ENCODE results near the gene GCK.

GCK gene

GRCh38 chr7:44158096-44158872 lies 31.0 kb downstream of the GCK start:
- H3K4me3 ChIP-seq, result no peak overlapping the region
- no peaks in the 10 kb centered on the region for H3K27me3 ChIP-seq
- H3K4me2 ChIP-seq, result no peak overlapping the region
- H3K27ac ChIP-seq, result no peak overlapping the region
- no peaks in the 10 kb centered on the region for H3K36me3 ChIP-seq
- H3K4me1 ChIP-seq, result no peaks in the 10 kb centered on the region
- H3K9me3 ChIP-seq, result no peaks in the 10 kb centered on the region
- TF ChIP-seq Cebpa-rat (IDR thresholded peaks at IDR 0.05), result no peak
- no peak overlapping the region for H3K9ac ChIP-seq
- no peaks in the 10 kb centered on the region for H4K20me1 ChIP-seq

GRCh38 chr7:44157116-44158080 lies 31.8 kb downstream of the GCK start:
- Histone ChIP-seq H3K36me3 (no peaks in the 10 kb centered on the region), H4K20me1 (no peaks in the 10 kb centered on the region), H3K4me2 (no peak overlapping the region), H3K9ac (no peak overlapping the region), H3K27ac (no peak overlapping the region), H3K4me3 (no peak overlapping the region), H3K27me3 (no peaks in the 10 kb centered on the region), H3K9me3 (no peaks in the 10 kb centered on the region), H3K4me1 (no peaks in the 10 kb centered on the region)
- no peak for TF ChIP-seq Cebpa-rat (IDR thresholded peaks at IDR 0.05)

- Histone ChIP-seq H3K27me3 (no peaks in the 10 kb centered on the region), H3K27ac (no peak overlapping the region), H3K4me2 (no peak overlapping the region), H3K9ac (no peak overlapping the region), H3K9me3 (no peaks in the 10 kb centered on the region), H3K4me3 (no peak overlapping the region), H3K4me1 (no peaks in the 10 kb centered on the region), H3K36me3 (no peaks in the 10 kb centered on the region), H4K20me1 (no peaks in the 10 kb centered on the region)
- TF ChIP-seq Cebpa-rat (IDR thresholded peaks at IDR 0.05), result no peak
Measured at GRCh38 chr7:44156453-44157010, 32.7 kb downstream of the GCK start.

GRCh38 chr7:44155191-44156185 lies 33.8 kb downstream of the GCK start:
- H3K27me3 ChIP-seq, result no peaks in the 10 kb centered on the region
- no peaks in the 10 kb centered on the region for H3K4me1 ChIP-seq
- H4K20me1 ChIP-seq, result no peaks in the 10 kb centered on the region
- H3K4me2 ChIP-seq, result no peak overlapping the region
- H3K9ac ChIP-seq, result no peak overlapping the region
- no peaks in the 10 kb centered on the region for H3K36me3 ChIP-seq
- no peak overlapping the region for H3K4me3 ChIP-seq
- TF ChIP-seq Cebpa-rat (IDR thresholded peaks at IDR 0.05), result no peak
- no peak overlapping the region for H3K27ac ChIP-seq
- H3K9me3 ChIP-seq, result no peaks in the 10 kb centered on the region

GRCh38 chr7:44154703-44155102 lies 34.5 kb downstream of the GCK start:
- Histone ChIP-seq H3K4me3 (no peak overlapping the region), H3K27ac (no peak overlapping the region), H3K27me3 (no peaks in the 10 kb centered on the region), H3K4me2 (no peak overlapping the region), H3K9ac (no peak overlapping the region), H3K4me1 (no peaks in the 10 kb centered on the region), H3K9me3 (no peaks in the 10 kb centered on the region), H3K36me3 (no peaks in the 10 kb centered on the region), H4K20me1 (no peaks in the 10 kb centered on the region)
- TF ChIP-seq Cebpa-rat (IDR thresholded peaks at IDR 0.05), result no peak

GRCh38 chr7:44153948-44154335 lies 35.3 kb downstream of the GCK start:
- no peak overlapping the region for H3K27ac ChIP-seq

GRCh38 chr7:44152971-44153947 lies 36.0 kb downstream of the GCK start:
- Histone ChIP-seq H3K27ac (no peak overlapping the region), H4K20me1 (no peaks in the 10 kb centered on the region), H3K36me3 (no peaks in the 10 kb centered on the region), H3K9ac (no peak overlapping the region), H3K4me2 (no peak overlapping the region), H3K27me3 (no peaks in the 10 kb centered on the region), H3K9me3 (no peaks in the 10 kb centered on the region), H3K4me3 (no peak overlapping the region), H3K4me1 (no peaks in the 10 kb centered on the region)
- no peak for TF ChIP-seq Cebpa-rat (IDR thresholded peaks at IDR 0.05)

More at GRCh38 chr7:44153948-44154335, 35.3 kb downstream of the GCK start:
- no peaks in the 10 kb centered on the region for H3K27me3 ChIP-seq
- H4K20me1 ChIP-seq, result no peaks in the 10 kb centered on the region
- H3K4me2 ChIP-seq, result no peak overlapping the region
- H3K36me3 ChIP-seq, result no peaks in the 10 kb centered on the region
- no peak for TF ChIP-seq Cebpa-rat (IDR thresholded peaks at IDR 0.05)
- H3K9me3 ChIP-seq, result no peaks in the 10 kb centered on the region
- no peak overlapping the region for H3K4me3 ChIP-seq
- no peak overlapping the region for H3K9ac ChIP-seq
- H3K4me1 ChIP-seq, result no peaks in the 10 kb centered on the region

- no peak overlapping the region for H3K27ac ChIP-seq
- H3K4me3 ChIP-seq, result no peak overlapping the region
- H3K9me3 ChIP-seq, result no peaks in the 10 kb centered on the region
- no peak overlapping the region for H3K9ac ChIP-seq
- H3K36me3 ChIP-seq, result no peaks in the 10 kb centered on the region
- no peaks in the 10 kb centered on the region for H3K27me3 ChIP-seq
- TF ChIP-seq Cebpa-rat (IDR thresholded peaks at IDR 0.05), result no peak
- H4K20me1 ChIP-seq, result no peaks in the 10 kb centered on the region
- no peak overlapping the region for H3K4me2 ChIP-seq
- no peaks in the 10 kb centered on the region for H3K4me1 ChIP-seq
Measured at GRCh38 chr7:44151956-44152355, 37.3 kb downstream of the GCK start.

Data from BLaER1 (cell line).